BE2C (cell line): ENCODE data around the gene ATP7B.
"Not testable (repeated sequence)": the region's sequence is repeated elsewhere in the genome, so short reads cannot be mapped to it uniquely, and the experiment has no call there.

Experiments used
- DNase-seq: peaks from one replicate; pipeline ENCODE4 v3.0.0-alpha.2; 2020
- H3K27me3 ChIP-seq: fragments of 250-450 bp; sonication (Bioruptor Pico); 2 replicates; pipeline ENCODE4 v1.5.1; 2020; ENCODE audit warnings: mild to moderate bottlenecking
- H3K36me3 ChIP-seq: fragments of 250-450 bp; sonication (Bioruptor Pico); 2 replicates; pipeline ENCODE4 v1.5.1; 2020; ENCODE audit warnings: mild to moderate bottlenecking
- H3K4me1 ChIP-seq: fragments of 250-450 bp; sonication (Bioruptor Pico); 2 replicates; pipeline ENCODE4 v1.5.1; 2020
- H3K4me3 ChIP-seq: 2 replicates; pipeline ENCODE4 v1.5.1; 2011; ENCODE audit warnings: low read depth, low read length
- H3K9me3 ChIP-seq: fragments of 250-450 bp; sonication (Bioruptor Pico); 2 replicates; pipeline ENCODE4 v1.5.1; 2020
- CTCF ChIP-seq: IDR thresholded peaks from 2 replicates; pipeline ENCODE4 v1.5.1; 2012; ENCODE audit warnings: mild to moderate bottlenecking, low read depth, low read length

ATP7B gene

GRCh38 chr13:52036037-52036436 lies 24.8 kb upstream of the ATP7B start:
- Histone ChIP-seq H3K4me1 (no peaks in the 10 kb centered on the region), H3K9me3 (no peaks in the 10 kb centered on the region), H3K27me3 (no peaks in the 10 kb centered on the region), H3K4me3 (no peak overlapping the region), H3K36me3 (no peaks in the 10 kb centered on the region)
- DNase-seq: no peak
- no peak for TF ChIP-seq CTCF

GRCh38 chr13:52034616-52035226 lies 23.5 kb upstream of the ATP7B start:
- DNase-seq: no peak
- Histone ChIP-seq H3K27me3 (no peaks in the 10 kb centered on the region), H3K4me3 (no peak overlapping the region), H3K36me3 (no peaks in the 10 kb centered on the region), H3K9me3 (no peaks in the 10 kb centered on the region), H3K4me1 (no peaks in the 10 kb centered on the region)
- TF ChIP-seq CTCF: no peak

DNA sequence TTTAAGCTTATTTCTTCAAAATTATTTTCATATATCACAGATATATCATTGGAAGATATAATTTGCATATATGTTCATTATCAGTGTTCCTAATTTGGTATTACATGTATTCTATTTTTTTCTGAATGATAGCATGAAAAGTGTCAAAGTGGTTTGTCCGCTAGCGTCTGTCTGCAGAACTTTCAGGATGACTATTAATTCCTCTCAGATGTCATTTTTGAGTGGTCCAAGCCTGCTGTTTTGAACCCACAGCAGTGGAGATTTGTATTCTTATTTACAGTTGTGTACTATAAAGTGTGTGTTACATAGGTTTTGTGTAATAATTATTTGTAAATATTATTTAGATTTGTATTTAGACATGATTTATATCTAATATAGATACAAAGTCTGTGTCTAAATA lies 21.8 kb upstream of the ATP7B start:
- Histone ChIP-seq H3K36me3 (peaks cover 10% of the 10 kb centered on the region), H3K4me1 (no peaks in the 10 kb centered on the region), H3K27me3 (no peaks in the 10 kb centered on the region), H3K4me3 (no peak overlapping the region), H3K9me3 (no peaks in the 10 kb centered on the region)
- TF ChIP-seq CTCF: no peak
- DNase-seq: no peak

DNA sequence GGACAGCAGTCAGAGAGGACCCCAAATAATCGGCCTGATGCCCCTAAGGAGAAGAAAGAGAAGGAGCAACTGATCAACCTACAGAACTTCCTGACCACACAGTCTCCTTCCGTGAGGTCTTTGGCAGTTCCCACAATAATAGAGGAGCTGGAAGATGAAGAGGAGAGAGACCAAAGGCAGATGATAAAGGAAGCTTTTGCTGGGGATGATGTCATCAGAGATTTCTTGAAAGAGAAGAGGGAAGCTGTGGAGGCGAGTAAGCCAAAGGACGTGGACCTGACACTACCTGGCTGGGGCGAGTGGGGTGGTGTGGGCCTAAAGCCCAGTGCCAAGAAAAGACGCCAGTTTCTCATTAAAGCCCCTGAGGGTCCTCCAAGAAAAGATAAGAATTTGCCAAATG lies 19.2 kb upstream of the ATP7B start:
- not testable (repeated sequence) for DNase-seq

GRCh38 chr13:52029569-52029968 lies 18.3 kb upstream of the ATP7B start:
- Histone ChIP-seq H3K9me3 (no peaks in the 10 kb centered on the region), H3K4me3 (no peak overlapping the region), H3K27me3 (no peaks in the 10 kb centered on the region), H3K4me1 (no peaks in the 10 kb centered on the region), H3K36me3 (peaks cover 20% of the 10 kb centered on the region)
- DNase-seq: no peak
- no peak for TF ChIP-seq CTCF

More for the DNA sequence above, 19.2 kb upstream of the ATP7B start:
- H3K4me1 ChIP-seq, H3K4me3 ChIP-seq, H3K27me3 ChIP-seq, H3K9me3 ChIP-seq: not testable (repeated sequence)
- H3K36me3 ChIP-seq: peaks cover 16% of the 10 kb centered on the region

- no peak for TF ChIP-seq CTCF
- H3K27me3 ChIP-seq: no peaks in the 10 kb centered on the region
- DNase-seq: no peak
- H3K4me3 ChIP-seq: no peak overlapping the region
- no peaks in the 10 kb centered on the region for H3K9me3 ChIP-seq
- H3K36me3 ChIP-seq: peaks cover 33% of the 10 kb centered on the region
- H3K4me1 ChIP-seq: no peaks in the 10 kb centered on the region
Measured at GRCh38 chr13:52027832-52028231, 16.6 kb upstream of the ATP7B start.

DNA sequence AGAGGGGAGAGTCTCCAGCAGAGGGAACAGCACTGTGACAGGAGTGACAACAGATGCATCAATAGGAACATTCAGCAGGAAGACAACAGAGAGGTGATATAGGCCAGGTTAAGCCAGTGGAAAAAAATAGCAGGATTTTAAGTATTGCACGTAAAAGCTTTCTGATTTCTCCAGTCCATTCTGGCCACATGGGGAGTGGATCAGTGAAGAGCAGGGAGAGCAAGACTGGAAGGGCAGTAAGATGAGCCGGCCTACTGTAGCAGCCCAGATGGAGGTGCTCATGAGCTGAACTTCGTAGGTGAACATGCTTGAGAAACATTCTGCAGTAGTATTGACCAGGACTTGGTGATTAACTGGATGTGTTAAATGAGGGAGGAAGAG lies 15.0 kb upstream of the ATP7B start:
- peaks cover 42% of the 10 kb centered on the region for H3K36me3 ChIP-seq
- TF ChIP-seq CTCF: no peak
- DNase-seq: no peak

More for the DNA sequence above, 15.0 kb upstream of the ATP7B start:
- no peaks in the 10 kb centered on the region for H3K4me1 ChIP-seq
- H3K9me3 ChIP-seq: no peaks in the 10 kb centered on the region
- no peaks in the 10 kb centered on the region for H3K27me3 ChIP-seq
- H3K4me3 ChIP-seq: no peak overlapping the region
